OCI-LY3 (cell line): ENCODE results near the gene SUN3.

ENCODE experiments used
- EZH2phosphoT487 ChIP-seq: fragments of 200-600 bp; shearing (Covaris generic); IDR thresholded peaks from 2 replicates; pipeline ENCODE4 v1.6.1; 2018; ENCODE audit warnings: antibody characterized with exemption, mixed run types, low read depth
- TF ChIP-seq, protein P1 (sequence below): fragments of 200-600, 300-600 bp; sonication (generic); IDR thresholded peaks from 2 replicates; pipeline ENCODE4 v1.5.1; 2014; ENCODE audit warnings: antibody characterized with exemption, low read length, low read depth

DNA sequence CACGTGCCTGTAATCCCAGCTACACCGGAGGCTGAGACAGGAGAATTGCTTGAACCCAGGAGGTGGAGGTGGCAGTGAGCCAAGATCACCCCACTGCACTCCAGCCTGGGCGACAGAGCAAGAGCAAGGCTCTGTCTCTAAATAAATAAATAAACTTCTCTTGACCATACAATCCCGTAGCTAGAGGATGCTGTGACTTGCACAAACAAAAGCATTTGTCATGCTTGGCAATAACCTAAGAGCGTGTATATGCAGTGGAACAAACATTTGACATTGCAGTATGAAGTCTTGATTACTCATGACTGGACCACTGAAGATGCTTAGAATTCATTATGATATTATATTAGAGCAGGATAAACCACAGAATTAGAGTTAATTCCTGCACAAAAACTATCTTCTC, 5.0 kb upstream of the SUN3 start:
- no peak for TF ChIP-seq EZH2phosphoT487
- TF ChIP-seq, protein P1, sequence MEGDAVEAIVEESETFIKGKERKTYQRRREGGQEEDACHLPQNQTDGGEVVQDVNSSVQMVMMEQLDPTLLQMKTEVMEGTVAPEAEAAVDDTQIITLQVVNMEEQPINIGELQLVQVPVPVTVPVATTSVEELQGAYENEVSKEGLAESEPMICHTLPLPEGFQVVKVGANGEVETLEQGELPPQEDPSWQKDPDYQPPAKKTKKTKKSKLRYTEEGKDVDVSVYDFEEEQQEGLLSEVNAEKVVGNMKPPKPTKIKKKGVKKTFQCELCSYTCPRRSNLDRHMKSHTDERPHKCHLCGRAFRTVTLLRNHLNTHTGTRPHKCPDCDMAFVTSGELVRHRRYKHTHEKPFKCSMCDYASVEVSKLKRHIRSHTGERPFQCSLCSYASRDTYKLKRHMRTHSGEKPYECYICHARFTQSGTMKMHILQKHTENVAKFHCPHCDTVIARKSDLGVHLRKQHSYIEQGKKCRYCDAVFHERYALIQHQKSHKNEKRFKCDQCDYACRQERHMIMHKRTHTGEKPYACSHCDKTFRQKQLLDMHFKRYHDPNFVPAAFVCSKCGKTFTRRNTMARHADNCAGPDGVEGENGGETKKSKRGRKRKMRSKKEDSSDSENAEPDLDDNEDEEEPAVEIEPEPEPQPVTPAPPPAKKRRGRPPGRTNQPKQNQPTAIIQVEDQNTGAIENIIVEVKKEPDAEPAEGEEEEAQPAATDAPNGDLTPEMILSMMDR, result no peak
